ENCODE measurements around the gene MOSPD2.

The MOSPD2 gene

DNA sequence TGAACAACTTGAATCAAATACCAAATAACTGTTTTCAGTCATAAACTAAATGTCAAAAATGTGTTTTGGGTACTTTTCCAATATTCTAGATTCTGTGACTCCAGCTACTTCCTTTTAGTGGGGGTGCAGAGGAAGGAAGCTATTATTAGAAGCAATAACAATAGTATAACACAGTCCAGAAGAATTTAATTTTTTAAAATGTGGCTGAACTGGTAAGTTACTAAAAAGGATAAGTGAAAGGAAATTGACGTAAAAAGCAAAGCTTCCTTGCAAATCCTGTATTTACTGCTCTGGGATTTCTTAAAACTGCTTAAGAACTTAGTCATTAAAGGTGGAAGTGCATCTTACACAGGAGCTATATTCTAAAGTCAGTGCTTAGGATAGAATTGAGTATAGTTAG, 53.2 kb downstream of the MOSPD2 start:
- H3K4me1 ChIP-seq (ENCODE audit: control insufficient read depth, insufficient read depth, low read length): no peaks in the 10 kb centered on the region
- TF ChIP-seq, protein P1, sequence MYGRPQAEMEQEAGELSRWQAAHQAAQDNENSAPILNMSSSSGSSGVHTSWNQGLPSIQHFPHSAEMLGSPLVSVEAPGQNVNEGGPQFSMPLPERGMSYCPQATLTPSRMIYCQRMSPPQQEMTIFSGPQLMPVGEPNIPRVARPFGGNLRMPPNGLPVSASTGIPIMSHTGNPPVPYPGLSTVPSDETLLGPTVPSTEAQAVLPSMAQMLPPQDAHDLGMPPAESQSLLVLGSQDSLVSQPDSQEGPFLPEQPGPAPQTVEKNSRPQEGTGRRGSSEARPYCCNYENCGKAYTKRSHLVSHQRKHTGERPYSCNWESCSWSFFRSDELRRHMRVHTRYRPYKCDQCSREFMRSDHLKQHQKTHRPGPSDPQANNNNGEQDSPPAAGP (tag by site-specific recombination; IDR thresholded peaks at IDR 0.05): no peak
- TF ChIP-seq ZNF133 (tag by site-specific recombination; IDR thresholded peaks at IDR 0.05): no peak
- no peak for TF ChIP-seq ZNF521 (tag by site-specific recombination; IDR thresholded peaks at IDR 0.05)
- no peak for TF ChIP-seq ZNF776 (tag by site-specific recombination; IDR thresholded peaks at IDR 0.05; ENCODE audit: borderline replicate concordance)
- TF ChIP-seq ZNF366 (tag by site-specific recombination; conservative IDR thresholded peaks at IDR 0.05): no peak
- TF ChIP-seq ZNF623 (tag by site-specific recombination; IDR thresholded peaks at IDR 0.05): no peak
- TF ChIP-seq ZNF654 (tag by site-specific recombination; IDR thresholded peaks at IDR 0.05; ENCODE audit: low read depth): no peak
- TF ChIP-seq ZNF747 (tag by site-specific recombination; IDR thresholded peaks at IDR 0.05): no peak
- TF ChIP-seq ZNF658 (tag by site-specific recombination; IDR thresholded peaks at IDR 0.05): no peak
- TF ChIP-seq SP7 (tag by site-specific recombination; IDR thresholded peaks at IDR 0.05): no peak
- TF ChIP-seq, protein P2, sequence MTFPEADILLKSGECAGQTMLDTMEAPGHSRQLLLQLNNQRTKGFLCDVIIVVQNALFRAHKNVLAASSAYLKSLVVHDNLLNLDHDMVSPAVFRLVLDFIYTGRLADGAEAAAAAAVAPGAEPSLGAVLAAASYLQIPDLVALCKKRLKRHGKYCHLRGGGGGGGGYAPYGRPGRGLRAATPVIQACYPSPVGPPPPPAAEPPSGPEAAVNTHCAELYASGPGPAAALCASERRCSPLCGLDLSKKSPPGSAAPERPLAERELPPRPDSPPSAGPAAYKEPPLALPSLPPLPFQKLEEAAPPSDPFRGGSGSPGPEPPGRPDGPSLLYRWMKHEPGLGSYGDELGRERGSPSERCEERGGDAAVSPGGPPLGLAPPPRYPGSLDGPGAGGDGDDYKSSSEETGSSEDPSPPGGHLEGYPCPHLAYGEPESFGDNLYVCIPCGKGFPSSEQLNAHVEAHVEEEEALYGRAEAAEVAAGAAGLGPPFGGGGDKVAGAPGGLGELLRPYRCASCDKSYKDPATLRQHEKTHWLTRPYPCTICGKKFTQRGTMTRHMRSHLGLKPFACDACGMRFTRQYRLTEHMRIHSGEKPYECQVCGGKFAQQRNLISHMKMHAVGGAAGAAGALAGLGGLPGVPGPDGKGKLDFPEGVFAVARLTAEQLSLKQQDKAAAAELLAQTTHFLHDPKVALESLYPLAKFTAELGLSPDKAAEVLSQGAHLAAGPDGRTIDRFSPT (tag by site-specific recombination; IDR thresholded peaks at IDR 0.05): no peak
- TF ChIP-seq, protein P3, sequence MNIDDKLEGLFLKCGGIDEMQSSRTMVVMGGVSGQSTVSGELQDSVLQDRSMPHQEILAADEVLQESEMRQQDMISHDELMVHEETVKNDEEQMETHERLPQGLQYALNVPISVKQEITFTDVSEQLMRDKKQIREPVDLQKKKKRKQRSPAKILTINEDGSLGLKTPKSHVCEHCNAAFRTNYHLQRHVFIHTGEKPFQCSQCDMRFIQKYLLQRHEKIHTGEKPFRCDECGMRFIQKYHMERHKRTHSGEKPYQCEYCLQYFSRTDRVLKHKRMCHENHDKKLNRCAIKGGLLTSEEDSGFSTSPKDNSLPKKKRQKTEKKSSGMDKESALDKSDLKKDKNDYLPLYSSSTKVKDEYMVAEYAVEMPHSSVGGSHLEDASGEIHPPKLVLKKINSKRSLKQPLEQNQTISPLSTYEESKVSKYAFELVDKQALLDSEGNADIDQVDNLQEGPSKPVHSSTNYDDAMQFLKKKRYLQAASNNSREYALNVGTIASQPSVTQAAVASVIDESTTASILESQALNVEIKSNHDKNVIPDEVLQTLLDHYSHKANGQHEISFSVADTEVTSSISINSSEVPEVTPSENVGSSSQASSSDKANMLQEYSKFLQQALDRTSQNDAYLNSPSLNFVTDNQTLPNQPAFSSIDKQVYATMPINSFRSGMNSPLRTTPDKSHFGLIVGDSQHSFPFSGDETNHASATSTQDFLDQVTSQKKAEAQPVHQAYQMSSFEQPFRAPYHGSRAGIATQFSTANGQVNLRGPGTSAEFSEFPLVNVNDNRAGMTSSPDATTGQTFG (tag by site-specific recombination; IDR thresholded peaks at IDR 0.05; ENCODE audit: borderline replicate concordance): no peak
- no peak for TF ChIP-seq ZNF624 (tag by site-specific recombination; IDR thresholded peaks at IDR 0.05)
- TF ChIP-seq MYNN (tag by site-specific recombination; IDR thresholded peaks at IDR 0.05; ENCODE audit: borderline replicate concordance): no peak
- no peak for TF ChIP-seq ZNF223 (tag by site-specific recombination; IDR thresholded peaks at IDR 0.05)
- TF ChIP-seq ZNF571 (tag by site-specific recombination; IDR thresholded peaks at IDR 0.05): no peak
- TF ChIP-seq, protein P4, sequence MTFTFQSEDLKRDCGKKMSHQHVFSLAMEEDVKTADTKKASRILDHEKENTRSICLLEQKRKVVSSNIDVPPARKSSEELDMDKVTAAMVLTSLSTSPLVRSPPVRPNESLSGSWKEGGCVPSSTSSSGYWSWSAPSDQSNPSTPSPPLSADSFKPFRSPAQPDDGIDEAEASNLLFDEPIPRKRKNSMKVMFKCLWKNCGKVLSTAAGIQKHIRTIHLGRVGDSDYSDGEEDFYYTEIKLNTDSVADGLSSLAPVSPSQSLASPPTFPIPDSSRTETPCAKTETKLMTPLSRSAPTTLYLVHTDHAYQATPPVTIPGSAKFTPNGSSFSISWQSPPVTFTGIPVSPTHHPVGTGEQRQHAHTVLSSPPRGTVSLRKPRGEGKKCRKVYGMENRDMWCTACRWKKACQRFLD (tag by site-specific recombination; IDR thresholded peaks at IDR 0.05): no peak
- no peak overlapping the region for H3K4me3 ChIP-seq (ENCODE audit: low read depth, low read length)
- ChIA-PET POLR2A (no interaction called here), CTCF (interaction anchor here (1.7 kb wide), 1 partner anchor 14 kb away, joined by 3 read pairs; no protein-coding TSS in a partner anchor)
- H3K36me3 ChIP-seq (ENCODE audit: control insufficient read depth in 2 of 2, insufficient read depth in 1 of 2, low read length in 2 of 2): no peaks in the 10 kb centered on the region
- no peaks in the 10 kb centered on the region for H3K9me3 ChIP-seq (ENCODE audit: control insufficient read depth, insufficient read depth, low read depth, low read length)
- no peak overlapping the region for H3K27ac ChIP-seq (ENCODE audit: extremely low read depth, low read depth, low read length)

DNA sequence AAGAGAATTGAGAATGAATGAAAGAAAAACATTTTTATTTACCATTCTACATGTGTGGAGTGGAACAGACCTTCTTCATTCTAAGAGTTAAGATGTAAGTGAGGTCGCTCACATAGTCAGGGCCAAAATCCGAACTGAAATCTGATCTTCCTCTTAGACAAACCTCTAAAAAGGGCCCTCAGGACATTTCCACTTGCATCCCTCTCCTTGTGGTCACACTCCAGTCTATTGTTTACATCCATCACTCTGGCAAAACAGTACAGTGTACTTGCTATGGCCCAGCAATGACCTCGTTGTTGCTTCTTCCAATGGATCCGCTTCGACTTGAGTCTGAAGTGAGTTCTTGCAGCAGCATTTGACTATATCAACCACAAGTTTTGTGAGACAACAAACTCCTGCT, 54.2 kb downstream of the MOSPD2 start:
- ChIA-PET CTCF (no interaction called here), POLR2A (no interaction called here)
- TF ChIP-seq ZNF266 (tag by site-specific recombination; IDR thresholded peaks at IDR 0.05; ENCODE audit: low read depth): no peak
- Histone ChIP-seq H3K4me1 (ENCODE audit: control insufficient read depth, insufficient read depth, low read length) (no peaks in the 10 kb centered on the region), H3K36me3 (ENCODE audit: control insufficient read depth in 2 of 2, insufficient read depth in 1 of 2, low read length in 2 of 2) (no peaks in the 10 kb centered on the region), H3K27ac (ENCODE audit: extremely low read depth, low read depth, low read length) (no peak overlapping the region), H3K4me3 (ENCODE audit: low read depth, low read length) (no peak overlapping the region), H3K9me3 (ENCODE audit: control insufficient read depth, insufficient read depth, low read depth, low read length) (no peaks in the 10 kb centered on the region)

Measured in HEK293 (cell line).